Type B pancreatic cell (in vitro differentiated cells): Measurements from ENCODE around the gene NSG2. TPM values are rescaled to one million over a fixed set of nuclear protein-coding genes. Genes with fewer than 3 reads are reported as not detected.

Experiments
- DNase-seq: peaks from one replicate; pipeline ENCODE4 v3.0.0; 2021; ENCODE audit warnings: mixed read lengths; ENCODE audit not compliant: unreplicated experiment; ENCODE audit errors: extremely low spot score
- H3K27ac Mint-ChIP-seq: 2 replicates; pipeline ENCODE4 v1.8.0; 2021; ENCODE audit warnings: mild to moderate bottlenecking, mixed read lengths
- H3K27me3 Mint-ChIP-seq: 2 replicates; pipeline ENCODE4 v1.8.0; 2021; ENCODE audit warnings: mixed read lengths
- H3K36me3 Mint-ChIP-seq: 2 replicates; pipeline ENCODE4 v1.8.0; 2021; ENCODE audit warnings: mixed read lengths
- H3K4me1 Mint-ChIP-seq: one replicate; pipeline ENCODE4 v1.8.0; 2021; ENCODE audit warnings: mixed read lengths; ENCODE audit not compliant: unreplicated experiment
- H3K4me3 Mint-ChIP-seq: 2 replicates; pipeline ENCODE4 v1.8.0; 2021; ENCODE audit warnings: mild to moderate bottlenecking, mixed read lengths
- H3K9me3 Mint-ChIP-seq: 2 replicates; pipeline ENCODE4 v1.8.0; 2021; ENCODE audit warnings: mixed read lengths
- CTCF ChIP-seq: fragments of 200-600 bp; sonication (generic); conservative IDR thresholded peaks from 2 replicates; pipeline ENCODE4 v1.5.0; 2021; ENCODE audit warnings: antibody characterized with exemption, mild to moderate bottlenecking
- total RNA-seq: library from RNA; stranded (reverse); gene quantifications from 2 replicates; pipeline ENCODE4 v1.2.1, GENCODE V29; 2021; ENCODE audit warnings: low replicate concordance

NSG2 gene
- total RNA-seq, 1 donor from 2014 or later: 3.1 TPM

GRCh38 chr5:174071484-174071883, 26.0 kb downstream of the NSG2 start:
- no peak for TF ChIP-seq CTCF
- Mint-ChIP-seq H3K4me1 (no peaks in the 10 kb centered on the region), H3K27me3 (peaks cover 24% of the 10 kb centered on the region), H3K9me3 (no peaks in the 10 kb centered on the region), H3K36me3 (no peaks in the 10 kb centered on the region), H3K4me3 (no peak overlapping the region), H3K27ac (no peak overlapping the region)
- DNase-seq: no peak

- TF ChIP-seq CTCF: no peak
- DNase-seq: no peak
- no peak overlapping the region for H3K27ac Mint-ChIP-seq
These were observed 27.7 kb downstream of the NSG2 start for GRCh38 chr5:174073122-174073660.

GRCh38 chr5:174074369-174074768, 28.9 kb downstream of the NSG2 start:
- Mint-ChIP-seq H3K27me3 (peaks cover 22% of the 10 kb centered on the region), H3K36me3 (no peaks in the 10 kb centered on the region), H3K9me3 (no peaks in the 10 kb centered on the region), H3K27ac (no peak overlapping the region), H3K4me1 (peaks cover 4% of the 10 kb centered on the region), H3K4me3 (no peak overlapping the region)
- TF ChIP-seq CTCF: no peak
- no peak for DNase-seq

More at GRCh38 chr5:174073122-174073660, 27.7 kb downstream of the NSG2 start:
- peaks cover under 1% of the 10 kb centered on the region for H3K4me1 Mint-ChIP-seq
- H3K36me3 Mint-ChIP-seq: no peaks in the 10 kb centered on the region
- no peaks in the 10 kb centered on the region for H3K9me3 Mint-ChIP-seq
- no peak overlapping the region for H3K4me3 Mint-ChIP-seq
- H3K27me3 Mint-ChIP-seq: peaks cover 22% of the 10 kb centered on the region

DNA sequence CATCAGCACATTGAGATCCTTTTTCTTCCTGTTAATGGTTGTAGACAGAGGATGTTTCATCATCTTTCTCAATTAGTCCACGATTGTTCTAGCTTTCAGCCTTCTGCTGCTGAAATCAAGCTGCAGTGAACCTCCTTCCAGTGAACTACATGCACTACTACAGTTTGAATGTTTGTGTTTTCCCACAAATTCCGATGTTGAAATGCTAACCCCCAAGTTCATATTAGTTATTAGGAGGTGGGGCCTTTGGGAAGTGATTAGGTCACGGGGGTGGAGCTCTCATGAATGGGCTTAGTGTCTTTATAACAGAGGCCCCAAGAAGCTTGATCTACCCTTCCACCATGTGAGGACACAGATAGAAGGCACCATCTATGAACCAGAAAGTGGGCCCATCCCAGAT, 32.9 kb downstream of the NSG2 start:
- no peak overlapping the region for H3K27ac Mint-ChIP-seq
- H3K9me3 Mint-ChIP-seq: no peaks in the 10 kb centered on the region
- no peak for TF ChIP-seq CTCF
- H3K36me3 Mint-ChIP-seq: no peaks in the 10 kb centered on the region
- H3K4me1 Mint-ChIP-seq: peaks cover 4% of the 10 kb centered on the region
- peaks cover 17% of the 10 kb centered on the region for H3K27me3 Mint-ChIP-seq
- H3K4me3 Mint-ChIP-seq: no peak overlapping the region
- DNase-seq: no peak

DNA sequence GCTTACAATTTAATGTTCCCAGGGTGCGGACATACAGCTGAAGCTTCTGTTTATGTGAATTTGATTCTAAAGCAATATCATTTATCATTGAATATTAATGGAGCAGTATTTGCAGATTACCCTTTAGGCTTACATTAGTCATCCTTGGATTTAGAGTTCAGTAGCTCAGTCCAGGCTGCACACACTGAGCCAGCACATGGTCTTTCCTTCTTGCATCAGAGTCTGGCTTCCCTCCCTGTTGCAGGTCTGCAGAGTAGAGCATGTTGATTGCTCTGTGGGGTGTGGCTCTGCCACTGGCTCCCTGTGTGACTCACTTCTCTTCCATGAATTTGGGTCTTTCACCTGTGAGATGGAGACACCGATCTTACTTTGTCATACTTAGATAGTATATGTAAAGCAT, 36.8 kb downstream of the NSG2 start:
- H3K36me3 Mint-ChIP-seq: no peaks in the 10 kb centered on the region
- no peak overlapping the region for H3K4me3 Mint-ChIP-seq
- H3K9me3 Mint-ChIP-seq: no peaks in the 10 kb centered on the region
- H3K27me3 Mint-ChIP-seq: peaks cover 16% of the 10 kb centered on the region
- H3K27ac Mint-ChIP-seq: no peak overlapping the region
- no peak for DNase-seq
- peaks cover 7% of the 10 kb centered on the region for H3K4me1 Mint-ChIP-seq
- no peak for TF ChIP-seq CTCF
